WI38 (cell line): ENCODE data around the gene CD59.

Experiments used
- H3K4me3 ChIP-seq: 2 replicates; pipeline ENCODE4 v1.5.1; 2011; ENCODE audit warnings: low read depth, mild to moderate bottlenecking, control low read depth, low read length
- CTCF ChIP-seq: IDR thresholded peaks from 2 replicates; pipeline ENCODE4 v1.5.1; 2012; ENCODE audit warnings: low read depth, mild to moderate bottlenecking, control low read depth, low read length

Gene CD59

GRCh38 chr11:33672273-33672672, 64.0 kb downstream of the CD59 start:
- no peak for TF ChIP-seq CTCF
- H3K4me3 ChIP-seq = no peak overlapping the region

- no peak overlapping the region for H3K4me3 ChIP-seq
- TF ChIP-seq CTCF = no peak
Observed at GRCh38 chr11:33670250-33671011, 65.8 kb downstream of the CD59 start.

DNA sequence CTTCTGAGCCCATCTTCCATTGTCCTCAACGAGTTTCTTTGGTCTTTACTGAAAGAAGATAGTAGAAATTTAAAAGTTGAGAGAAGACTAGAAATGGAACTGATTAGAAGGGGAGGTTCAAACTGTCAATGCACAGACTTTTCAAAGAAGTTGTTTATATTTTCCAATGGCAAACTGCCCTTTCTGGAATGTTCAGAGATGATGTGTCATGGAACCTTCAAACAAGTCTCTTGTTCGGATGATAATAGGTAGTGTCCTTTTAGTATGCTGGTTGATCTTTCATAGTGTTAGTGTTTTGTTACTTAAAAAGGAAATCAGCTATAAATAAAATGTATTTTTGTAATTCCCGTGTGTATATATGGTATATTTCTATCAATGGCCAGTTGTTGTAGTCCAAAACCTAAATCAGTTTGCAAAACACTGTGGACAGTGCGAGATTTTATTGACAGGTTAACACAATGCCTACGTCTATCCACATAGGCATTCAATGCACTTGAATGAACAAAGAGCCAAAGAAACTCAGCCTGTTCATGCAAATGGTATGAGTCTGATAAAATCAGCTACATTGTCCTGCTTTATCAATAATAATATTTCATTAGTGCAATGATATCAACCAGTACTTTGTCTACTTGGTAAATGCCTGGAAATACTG, 66.5 kb downstream of the CD59 start:
- H3K4me3 ChIP-seq = no peak overlapping the region
- TF ChIP-seq CTCF = no peak

DNA sequence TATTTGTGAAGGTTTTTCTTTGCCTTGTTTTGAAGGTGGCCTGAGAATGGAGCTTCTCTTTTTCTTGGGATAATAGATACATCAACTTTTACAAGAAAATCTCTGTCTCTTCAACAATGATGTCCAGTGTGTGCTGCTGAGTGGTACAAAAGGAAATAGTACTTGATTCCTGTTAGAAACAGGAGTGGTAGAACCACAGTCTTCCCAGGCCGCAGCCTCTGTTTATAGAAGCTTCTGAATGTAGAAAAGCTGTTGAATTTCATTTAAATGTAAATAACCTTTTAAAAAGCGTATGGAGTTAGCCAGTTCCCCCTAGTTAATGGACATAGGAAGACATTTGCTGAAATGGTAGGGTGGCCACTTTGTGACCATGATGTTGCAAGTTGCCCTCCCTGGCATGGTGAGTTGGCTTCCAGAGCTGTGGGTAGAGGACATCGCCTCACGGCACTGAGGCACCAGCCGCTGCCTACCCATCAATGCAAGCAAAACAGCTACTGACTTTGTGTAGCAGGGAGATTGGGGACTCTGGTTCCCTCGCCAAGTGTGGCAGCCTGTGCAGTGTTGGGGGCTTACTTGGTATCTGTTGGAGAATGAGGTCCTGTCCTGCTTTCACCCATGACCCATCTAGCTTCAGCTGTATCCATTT, 67.1 kb downstream of the CD59 start:
- TF ChIP-seq CTCF = no peak
- no peak overlapping the region for H3K4me3 ChIP-seq

DNA sequence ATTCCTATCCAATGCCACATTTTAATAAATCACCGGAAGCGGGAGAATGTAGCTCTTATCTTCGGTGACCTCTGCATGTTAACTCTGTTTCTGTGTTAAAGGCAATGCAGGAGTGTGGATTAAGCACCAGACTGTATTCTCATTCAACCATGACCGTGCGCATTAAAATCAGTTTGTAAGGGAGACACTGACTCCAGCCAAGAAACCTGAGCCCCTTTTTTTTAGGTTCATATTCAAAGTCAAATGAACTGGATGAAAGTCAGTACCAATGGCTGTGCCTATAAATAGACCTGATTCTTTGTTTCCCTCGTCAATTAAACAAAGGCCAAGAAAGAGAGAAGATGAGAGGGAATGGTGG, 67.8 kb downstream of the CD59 start:
- TF ChIP-seq CTCF = no peak
- H3K4me3 ChIP-seq = no peak overlapping the region

- H3K4me3 ChIP-seq = no peak overlapping the region
- no peak for TF ChIP-seq CTCF
Observed at GRCh38 chr11:33667819-33668467, 68.3 kb downstream of the CD59 start.
